Thoracic aorta (tissue), 2 donors: ENCODE results near the gene TRAPPC3L. TPM values are rescaled to one million over a fixed set of nuclear protein-coding genes. Genes with fewer than 3 reads are reported as not detected.

Source experiments
- ATAC-seq: fragments of 150-250 bp; one replicate; pipeline ENCODE4 v1.8.0; 2017; ENCODE audit warnings: low read depth; ENCODE audit not compliant: insufficient number of reproducible peaks, low FRiP score
- DNase-seq: peaks from one replicate; pipeline ENCODE4 v3.0.0-alpha.2; 2020; ENCODE audit warnings: low spot score
- H3K27ac ChIP-seq, 2 donors: fragments of 200-600 bp; sonication (generic); 1 replicate in 1 of 2; 2 replicates in 1 of 2; pipeline ENCODE4 v1.5.1; 2016; ENCODE audit warnings: mild to moderate bottlenecking in 2 of 2, moderate library complexity in 2 of 2
- H3K27me3 ChIP-seq: fragments of 200-600 bp; sonication (generic); replicated peaks from 2 replicates; pipeline ENCODE4 v1.6.0; 2016; ENCODE audit warnings: mild to moderate bottlenecking; ENCODE audit not compliant: insufficient read depth
- H3K36me3 ChIP-seq: fragments of 200-600 bp; sonication (generic); one replicate; pipeline ENCODE4 v1.5.1; 2016
- H3K4me1 ChIP-seq, 2 donors: fragments of 200-600 bp; sonication (generic); 1 replicate in 1 of 2; 2 replicates in 1 of 2; pipeline versions ENCODE4 v1.5.1 to v1.6.0; 2016; ENCODE audit warnings: low read depth in 2 of 2, mild to moderate bottlenecking in 1 of 2; ENCODE audit not compliant: control insufficient read depth in 1 of 2
- H3K4me3 ChIP-seq: fragments of 200-600 bp; sonication (generic); 2 replicates; pipeline ENCODE4 v1.5.1; 2016; ENCODE audit warnings: mild to moderate bottlenecking
- H3K9me3 ChIP-seq: fragments of 200-600 bp; sonication (generic); 2 replicates; pipeline ENCODE4 v1.5.1; 2016
- CTCF ChIP-seq: fragments of 200-600 bp; sonication (generic); IDR thresholded peaks from one replicate; pipeline ENCODE4 v1.5.1; 2019; ENCODE audit warnings: antibody characterized with exemption
- total RNA-seq, 2 donors: library from RNA; depleted of rRNA; stranded (reverse); fragments of >200 nt; gene quantifications; one replicate each; pipeline versions ENCODE4 v1.1.0 to v1.2.3, GENCODE V29; 2016

TRAPPC3L gene
- total RNA-seq, 2 donors from 2014 or later = not detected

- ATAC-seq = no peak
These were observed 33.3 kb downstream of the TRAPPC3L start for GRCh38 chr6:116512111-116512559.

GRCh38 chr6:116511424-116512110, 33.9 kb downstream of the TRAPPC3L start, which contains the start of gene CALHM5:
Gene CALHM5, plus strand, starts transcription at chr6:116511639. Its CDS starts 58 bp downstream, at chr6:116511697.
- peak; percentile 99 for ATAC-seq
- DNase-seq = no peak
- TF ChIP-seq CTCF = peak; percentile 74

More at GRCh38 chr6:116512111-116512559, 33.3 kb downstream of the TRAPPC3L start:
- H3K9me3 ChIP-seq = no peaks in the 10 kb centered on the region
- H3K4me3 ChIP-seq = peak overlapping the region; percentile 73
- TF ChIP-seq CTCF = no peak
- H3K27me3 ChIP-seq = no peaks in the 10 kb centered on the region
- DNase-seq = no peak
- peaks cover 7 to 24% of the 10 kb centered on the region in 2 donors for H3K4me1 ChIP-seq
- H3K36me3 ChIP-seq = peaks cover 10% of the 10 kb centered on the region
- H3K27ac ChIP-seq = peak overlapping the region; percentile 90 to 92

GRCh38 chr6:116508527-116508926, 37.0 kb downstream of the TRAPPC3L start:
- H3K27ac ChIP-seq = no peak overlapping the region
- no peaks in the 10 kb centered on the region for H3K9me3 ChIP-seq
- DNase-seq (no peak), ATAC-seq (no peak)
- peaks cover 0 to under 1% of the 10 kb centered on the region in 2 donors for H3K4me1 ChIP-seq
- H3K27me3 ChIP-seq = no peaks in the 10 kb centered on the region
- no peak overlapping the region for H3K4me3 ChIP-seq
- no peak for TF ChIP-seq CTCF
- H3K36me3 ChIP-seq = no peaks in the 10 kb centered on the region

More at GRCh38 chr6:116511424-116512110, 33.9 kb downstream of the TRAPPC3L start, which contains the start of gene CALHM5:
- Histone ChIP-seq H3K27ac (peak within 1 kb of the TSS; percentile 90 to 92), H3K4me3 (peak within 1 kb of the TSS; percentile 73), H3K27me3 (no peaks in the 10 kb centered on the region), H3K9me3 (no peaks in the 10 kb centered on the region), H3K36me3 (peaks cover 5% of the 10 kb centered on the region), H3K4me1 (peaks cover 7 to 24% of the 10 kb centered on the region in 2 donors)

GRCh38 chr6:116507324-116507723, 38.2 kb downstream of the TRAPPC3L start:
- no peak for TF ChIP-seq CTCF
- Histone ChIP-seq H3K4me1 (no peaks in the 10 kb centered on the region), H3K27me3 (no peaks in the 10 kb centered on the region), H3K36me3 (no peaks in the 10 kb centered on the region), H3K27ac (no peak overlapping the region), H3K9me3 (no peaks in the 10 kb centered on the region), H3K4me3 (no peak overlapping the region)
- no peak for DNase-seq
- ATAC-seq = no peak

- Histone ChIP-seq H3K27ac (no peak overlapping the region), H3K4me1 (no peaks in the 10 kb centered on the region), H3K27me3 (no peaks in the 10 kb centered on the region), H3K4me3 (no peak overlapping the region), H3K9me3 (no peaks in the 10 kb centered on the region), H3K36me3 (no peaks in the 10 kb centered on the region)
- DNase-seq (no peak), ATAC-seq (no peak)
- no peak for TF ChIP-seq CTCF
These were observed 44.5 kb downstream of the TRAPPC3L start for GRCh38 chr6:116500969-116501433.
